Measurements from ENCODE around the gene HPS3. TPM values are rescaled to one million over a fixed set of nuclear protein-coding genes. Genes with fewer than 3 reads are reported as not detected.

HPS3 gene
- total RNA-seq, 4 donors from 2014 or later = 23.0 to 27.9 (median 24.4) TPM

DNA sequence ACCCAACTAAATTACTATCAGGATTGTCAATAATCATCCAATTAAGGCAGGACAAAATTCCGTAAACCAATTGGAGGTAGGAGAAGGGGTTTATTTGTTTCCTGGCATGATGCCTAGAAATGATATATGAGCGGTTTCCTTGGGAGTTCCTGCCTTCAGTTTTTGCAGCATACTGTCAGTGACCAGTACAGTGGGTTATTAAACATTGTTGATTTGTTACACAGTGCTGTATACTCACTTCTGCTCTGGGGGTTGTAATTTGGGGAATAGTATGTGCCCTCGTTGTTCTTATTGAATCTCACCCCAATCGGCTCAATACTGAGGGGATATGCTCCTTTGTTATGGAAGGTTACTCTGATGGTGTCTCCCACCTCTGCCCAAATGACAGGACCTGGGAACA lies 70.0 kb downstream of the HPS3 start:
- WGBS, 2 donors = 48 to 52% methylated on average over 4 of the region's 4 CpGs
- H3K36me3 ChIP-seq = no peaks in the 10 kb centered on the region
- no peaks in the 10 kb centered on the region for H3K9me3 ChIP-seq
- H3K27ac ChIP-seq = no peak overlapping the region
- DNase-seq = no peak
- intact Hi-C loops (cut with DNase I) = no loop called here
- H3K4me3 ChIP-seq (replicated peaks in 1 of 3) = no peak overlapping the region
- no peaks in the 10 kb centered on the region for H3K27me3 ChIP-seq
- H3K4me1 ChIP-seq = no peaks in the 10 kb centered on the region
- TF ChIP-seq POLR2A (IDR thresholded peaks at IDR 0.05) = no peak
- TF ChIP-seq, protein P1, sequence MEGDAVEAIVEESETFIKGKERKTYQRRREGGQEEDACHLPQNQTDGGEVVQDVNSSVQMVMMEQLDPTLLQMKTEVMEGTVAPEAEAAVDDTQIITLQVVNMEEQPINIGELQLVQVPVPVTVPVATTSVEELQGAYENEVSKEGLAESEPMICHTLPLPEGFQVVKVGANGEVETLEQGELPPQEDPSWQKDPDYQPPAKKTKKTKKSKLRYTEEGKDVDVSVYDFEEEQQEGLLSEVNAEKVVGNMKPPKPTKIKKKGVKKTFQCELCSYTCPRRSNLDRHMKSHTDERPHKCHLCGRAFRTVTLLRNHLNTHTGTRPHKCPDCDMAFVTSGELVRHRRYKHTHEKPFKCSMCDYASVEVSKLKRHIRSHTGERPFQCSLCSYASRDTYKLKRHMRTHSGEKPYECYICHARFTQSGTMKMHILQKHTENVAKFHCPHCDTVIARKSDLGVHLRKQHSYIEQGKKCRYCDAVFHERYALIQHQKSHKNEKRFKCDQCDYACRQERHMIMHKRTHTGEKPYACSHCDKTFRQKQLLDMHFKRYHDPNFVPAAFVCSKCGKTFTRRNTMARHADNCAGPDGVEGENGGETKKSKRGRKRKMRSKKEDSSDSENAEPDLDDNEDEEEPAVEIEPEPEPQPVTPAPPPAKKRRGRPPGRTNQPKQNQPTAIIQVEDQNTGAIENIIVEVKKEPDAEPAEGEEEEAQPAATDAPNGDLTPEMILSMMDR (IDR thresholded peaks at IDR 0.05) = no peak

DNA sequence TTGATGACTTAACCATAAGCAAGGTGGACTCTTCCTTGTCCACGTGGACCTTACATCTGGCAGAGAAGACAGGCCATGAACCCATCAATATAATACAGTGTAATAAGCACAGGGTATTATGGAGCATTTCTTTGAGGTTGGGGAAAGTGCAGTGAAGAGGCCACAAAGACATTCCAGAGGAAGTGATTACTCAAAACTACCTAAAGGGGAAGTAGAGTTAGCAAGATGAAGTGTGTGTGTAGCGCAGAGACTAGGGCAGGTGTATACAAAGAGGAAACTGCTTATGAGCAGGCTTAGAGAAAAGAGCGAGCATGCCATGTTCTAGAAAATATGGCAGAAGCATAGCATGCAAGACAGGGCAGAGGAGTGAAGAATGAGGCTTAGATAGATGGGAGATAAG lies 74.3 kb downstream of the HPS3 start:
- no peaks in the 10 kb centered on the region for H3K4me1 ChIP-seq
- H3K36me3 ChIP-seq = no peaks in the 10 kb centered on the region
- no peaks in the 10 kb centered on the region for H3K27me3 ChIP-seq
- no peak overlapping the region for H3K27ac ChIP-seq
- H3K4me3 ChIP-seq (replicated peaks in 1 of 3) = no peak overlapping the region
- TF ChIP-seq, protein P1 (IDR thresholded peaks at IDR 0.05) = no peak
- TF ChIP-seq POLR2A (IDR thresholded peaks at IDR 0.05) = no peak
- intact Hi-C loops (cut with DNase I) = no loop called here
- 79 to 90% methylated on average over 3 of the region's 3 CpGs for WGBS, 2 donors
- H3K9me3 ChIP-seq = no peaks in the 10 kb centered on the region
- DNase-seq = no peak

DNA sequence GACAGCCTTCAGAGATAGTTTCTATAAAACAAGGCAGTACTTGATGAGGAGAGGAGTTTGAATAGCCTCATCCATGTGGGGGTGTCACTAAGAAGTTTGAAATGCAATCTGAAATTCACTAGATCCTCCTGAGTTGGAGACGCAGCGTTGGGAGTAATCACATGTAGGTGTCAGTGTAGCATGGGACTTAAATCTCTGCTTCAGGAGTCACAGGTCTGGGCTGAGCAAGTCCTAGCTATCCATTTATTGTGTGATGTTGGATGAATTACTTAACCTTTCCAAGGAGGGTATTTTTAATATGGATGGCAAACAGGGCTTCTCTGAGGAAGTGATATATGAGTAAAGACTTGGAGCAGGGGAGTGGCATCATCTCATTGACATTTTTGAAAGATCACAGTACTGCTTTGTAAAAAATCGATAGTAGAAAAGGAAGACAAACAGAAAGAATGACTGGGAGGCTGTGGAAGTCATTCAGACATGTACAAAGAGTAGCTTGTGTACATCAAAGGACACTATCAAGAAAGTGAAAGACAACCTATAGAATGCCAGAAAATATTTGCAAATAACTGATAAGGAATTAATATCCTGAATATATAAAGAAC lies 75.1 kb downstream of the HPS3 start:
- no peaks in the 10 kb centered on the region for H3K27me3 ChIP-seq
- H3K27ac ChIP-seq = no peak overlapping the region
- intact Hi-C loops (cut with DNase I) = no loop called here
- WGBS, 2 donors = 94 to 95% methylated on average over 3 of the region's 3 CpGs
- no peaks in the 10 kb centered on the region for H3K4me1 ChIP-seq
- no peaks in the 10 kb centered on the region for H3K9me3 ChIP-seq
- H3K4me3 ChIP-seq (replicated peaks in 1 of 3) = no peak overlapping the region
- TF ChIP-seq, protein P1 (IDR thresholded peaks at IDR 0.05) = no peak
- DNase-seq = no peak
- no peaks in the 10 kb centered on the region for H3K36me3 ChIP-seq

DNA sequence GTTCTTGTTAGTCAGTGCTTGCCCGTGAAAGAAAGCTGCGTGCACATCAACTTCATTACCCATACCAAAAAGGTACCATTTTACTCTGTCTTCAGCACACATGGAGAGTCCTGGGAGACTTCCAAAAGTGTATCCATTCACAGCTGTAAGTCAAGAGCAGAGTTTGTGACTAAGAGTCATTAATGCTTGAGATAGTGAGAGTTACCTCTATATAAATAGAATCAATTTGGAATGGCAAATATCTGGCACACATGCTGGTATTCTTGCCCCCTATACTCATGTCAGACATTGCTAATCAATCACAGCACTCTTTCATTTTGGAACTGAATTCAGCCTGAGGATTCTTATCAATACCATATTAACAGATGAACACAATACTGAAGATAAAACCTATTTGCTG lies 78.0 kb downstream of the HPS3 start:
- Histone ChIP-seq H3K4me1 (no peaks in the 10 kb centered on the region), H3K36me3 (no peaks in the 10 kb centered on the region), H3K9me3 (no peaks in the 10 kb centered on the region), H3K4me3 (replicated peaks in 1 of 3) (no peak overlapping the region), H3K27ac (no peak overlapping the region), H3K27me3 (no peaks in the 10 kb centered on the region)
- DNase-seq = no peak
- intact Hi-C loops (cut with DNase I) = no loop called here
- TF ChIP-seq POLR2A (IDR thresholded peaks at IDR 0.05) = no peak
- TF ChIP-seq, protein P1 (IDR thresholded peaks at IDR 0.05) = no peak
- 86% methylated on average over 2 of the region's 2 CpGs for WGBS, 2 donors

DNA sequence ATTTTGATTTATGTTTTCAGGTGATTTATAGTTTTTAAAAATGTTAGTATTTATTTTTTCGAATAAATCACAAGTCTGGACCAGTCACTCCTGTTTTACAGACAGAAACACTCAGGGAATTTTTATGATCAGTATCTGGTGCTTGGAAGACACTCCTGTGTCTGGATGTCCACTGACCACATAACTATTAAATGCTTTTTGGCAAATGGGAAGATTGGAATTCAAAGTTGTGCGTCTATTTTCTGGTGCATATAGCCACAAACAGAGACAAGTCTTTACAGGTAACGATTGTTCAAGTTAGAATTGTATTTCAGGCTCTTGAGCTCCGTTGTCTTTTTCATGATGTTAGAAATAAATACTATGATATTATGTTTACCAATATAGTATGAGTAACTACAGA lies 80.0 kb downstream of the HPS3 start:
- TF ChIP-seq, protein P1 (IDR thresholded peaks at IDR 0.05) = no peak
- TF ChIP-seq POLR2A (IDR thresholded peaks at IDR 0.05) = no peak
- Histone ChIP-seq H3K27ac (no peak overlapping the region), H3K36me3 (no peaks in the 10 kb centered on the region), H3K4me1 (no peaks in the 10 kb centered on the region), H3K4me3 (replicated peaks in 1 of 3) (no peak overlapping the region), H3K9me3 (no peaks in the 10 kb centered on the region), H3K27me3 (no peaks in the 10 kb centered on the region)
- intact Hi-C loops (cut with DNase I) = no loop called here
- 86 to 95% methylated on average over 4 of the region's 4 CpGs for WGBS, 2 donors
- DNase-seq = no peak

Measured in thyroid gland (tissue), 4 donors.